ENCODE measurements around the gene NUP62CL. TPM values are rescaled to one million over a fixed set of nuclear protein-coding genes. Genes with fewer than 3 reads are reported as not detected.
"Not testable (repeated sequence)": the region's sequence is repeated elsewhere in the genome, so short reads cannot be mapped to it uniquely, and the experiment has no call there.

The NUP62CL gene, protein sequence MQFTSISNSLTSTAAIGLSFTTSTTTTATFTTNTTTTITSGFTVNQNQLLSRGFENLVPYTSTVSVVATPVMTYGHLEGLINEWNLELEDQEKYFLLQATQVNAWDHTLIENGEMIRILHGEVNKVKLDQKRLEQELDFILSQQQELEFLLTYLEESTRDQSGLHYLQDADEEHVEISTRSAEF
- 10 to 100 TPM in 3 of 4 donors, 1 to 10 TPM in 1; 9.1 to 11.7 (median 10.4) TPM for polyA plus RNA-seq (ENCODE audit: insufficient read length in 4 of 4)

DNA sequence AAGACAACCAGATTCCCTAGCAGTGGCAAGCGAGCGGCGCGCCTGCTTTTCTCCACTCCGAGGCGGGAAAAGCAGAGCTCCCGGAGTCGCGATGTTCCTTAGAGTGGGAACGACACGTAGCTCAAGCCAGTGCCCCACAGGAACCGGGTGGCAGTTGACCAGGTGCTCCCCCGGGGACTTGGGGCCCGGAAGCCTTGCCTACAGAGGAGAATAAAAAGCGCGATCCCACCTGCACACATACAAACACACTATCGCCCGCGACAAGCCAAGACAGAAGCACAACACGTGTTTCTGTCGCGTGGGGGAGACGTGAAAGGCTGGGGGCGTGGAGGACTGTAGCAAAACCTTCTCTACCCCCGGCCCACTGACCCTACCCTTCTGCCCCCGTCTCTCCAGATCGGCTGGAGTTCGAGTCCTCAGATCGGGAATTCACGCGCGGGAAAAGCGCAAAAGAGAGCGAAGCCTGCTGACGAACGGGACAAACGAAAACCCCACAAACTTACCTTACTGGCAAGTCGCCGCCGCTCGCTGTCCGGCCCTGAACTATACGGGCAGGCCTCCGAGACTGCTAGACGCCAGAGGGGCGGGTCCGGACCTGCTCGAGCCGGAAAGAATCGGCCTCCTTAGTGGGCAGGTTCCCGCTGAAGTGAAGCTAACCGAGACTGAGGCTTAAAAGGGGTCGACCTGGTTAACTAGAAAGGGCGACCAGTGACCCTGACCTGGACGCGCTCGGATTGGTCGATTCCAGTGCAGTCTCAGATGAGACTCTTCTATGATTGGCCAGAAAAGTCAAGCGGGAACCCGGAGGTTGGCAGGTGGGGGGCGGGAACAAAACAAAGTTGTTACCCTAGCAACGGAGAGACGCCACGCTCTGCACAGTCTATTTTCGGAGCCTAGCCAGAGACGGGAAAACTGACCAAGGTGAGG lies at the start of gene NUP62CL, which contains the start of gene DNAAF6:
TSS of gene NUP62CL (minus strand) at position 664 of the 927 bp plus-strand sequence. CDS start 31,287 bp downstream, outside the sequence.
TSS of gene DNAAF6 (plus strand) at position 842 of the 927 bp plus-strand sequence. CDS start 6,265 bp downstream, outside the sequence.
- DNase-seq (ENCODE audit: low read depth in 4 of 4, low spot score in 3 of 4), result peak; percentile 44 to 54 (median 47)

GRCh38 chrX:107228486-107228819 lies 22.2 kb upstream of the NUP62CL start:
- DNase-seq (ENCODE audit: low read depth in 4 of 4, low spot score in 3 of 4), result no peak

DNA sequence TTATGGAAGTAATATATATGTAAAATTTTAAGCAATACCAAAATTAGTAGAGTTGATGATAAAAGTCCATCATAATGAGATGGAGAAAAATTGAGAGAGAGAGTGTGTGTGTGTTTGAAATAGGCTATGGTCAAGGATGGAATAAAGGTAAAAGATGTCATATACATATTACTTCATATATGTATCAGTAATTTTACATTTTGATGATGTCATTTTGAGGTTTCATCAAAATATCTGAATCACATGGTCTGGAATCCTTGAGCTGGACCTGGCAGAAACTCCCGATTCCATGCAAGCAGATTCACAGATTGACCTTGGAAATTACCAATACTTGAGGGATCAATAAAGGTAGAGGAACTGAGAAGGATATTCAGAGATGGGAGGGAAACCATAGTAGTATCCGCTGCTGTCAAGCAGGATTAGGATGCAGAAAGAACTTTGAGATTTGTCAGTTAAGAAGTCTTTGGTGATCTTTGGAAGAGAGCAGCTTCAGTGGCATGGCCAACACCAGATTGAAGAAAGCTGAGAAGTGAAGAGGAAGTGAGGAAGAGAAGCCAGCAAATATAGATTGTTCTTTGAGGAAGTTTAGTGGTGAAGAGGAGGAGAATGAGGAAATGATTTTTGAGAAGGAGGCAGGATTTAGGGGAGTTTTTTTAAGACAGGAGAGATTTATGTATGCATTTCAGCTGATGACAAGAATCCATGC lies 21.7 kb upstream of the NUP62CL start:
- DNase-seq (ENCODE audit: low read depth in 4 of 4, low spot score in 3 of 4), result no peak

GRCh38 chrX:107226757-107227156 lies 20.5 kb upstream of the NUP62CL start:
- no peak for DNase-seq (ENCODE audit: low read depth in 4 of 4, low spot score in 3 of 4)

DNA sequence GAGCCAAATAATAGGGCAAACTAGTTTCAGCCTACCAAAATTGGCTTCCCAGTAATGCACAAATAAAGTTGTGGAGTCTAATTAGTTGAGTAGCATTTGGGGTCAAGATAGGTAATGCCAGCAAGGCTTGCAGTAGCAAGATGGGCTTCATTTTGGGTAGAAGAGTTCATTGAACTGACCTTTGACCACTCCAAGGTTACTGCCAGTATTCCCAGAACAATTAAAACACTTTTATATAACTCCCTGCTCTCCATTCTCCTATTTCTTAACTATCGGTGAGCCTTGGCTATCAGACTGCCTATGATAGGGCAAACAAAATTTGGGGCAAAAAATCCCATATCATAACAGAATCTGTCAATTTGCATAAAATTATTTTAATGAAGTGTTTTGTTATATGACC lies 7.2 kb upstream of the NUP62CL start:
- no peak for DNase-seq (ENCODE audit: low read depth in 4 of 4, low spot score in 3 of 4)

DNA sequence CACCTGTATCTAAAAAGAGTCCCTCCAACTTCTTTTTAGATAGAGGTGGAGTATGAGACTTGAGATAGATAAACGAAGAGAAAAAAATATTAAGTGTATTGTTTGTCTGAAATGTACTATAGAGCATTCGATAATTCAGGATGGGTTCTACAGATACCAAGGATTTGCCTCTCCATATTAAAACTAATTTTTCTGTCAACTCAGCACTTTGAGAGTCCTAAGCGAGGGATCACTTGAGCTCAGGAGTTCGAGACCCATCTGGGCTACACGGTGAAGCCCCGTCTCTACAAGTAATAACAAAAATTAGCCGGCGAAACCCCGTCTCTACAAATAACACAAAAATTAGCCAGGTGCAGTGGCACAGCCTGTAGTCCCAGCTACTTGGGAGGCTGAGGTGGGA lies 1.7 kb upstream of the NUP62CL start:
- no peak for DNase-seq (ENCODE audit: low read depth in 4 of 4, low spot score in 3 of 4)

GRCh38 chrX:107207089-107207488 lies 856 bp upstream of the NUP62CL start:
- DNase-seq (ENCODE audit: low read depth in 4 of 4, low spot score in 3 of 4), result no peak

GRCh38 chrX:107206697-107207065 lies 448 bp upstream of the NUP62CL start:
- DNase-seq (ENCODE audit: low read depth in 4 of 4, low spot score in 3 of 4), result no peak

GRCh38 chrX:107204068-107204605 lies 2.1 kb downstream of the NUP62CL start:
- DNase-seq (ENCODE audit: low read depth in 4 of 4, low spot score in 3 of 4), result no peak

GRCh38 chrX:107199491-107199890 lies 6.7 kb downstream of the NUP62CL start:
- DNase-seq (ENCODE audit: low read depth in 4 of 4, low spot score in 3 of 4), result no peak

DNA sequence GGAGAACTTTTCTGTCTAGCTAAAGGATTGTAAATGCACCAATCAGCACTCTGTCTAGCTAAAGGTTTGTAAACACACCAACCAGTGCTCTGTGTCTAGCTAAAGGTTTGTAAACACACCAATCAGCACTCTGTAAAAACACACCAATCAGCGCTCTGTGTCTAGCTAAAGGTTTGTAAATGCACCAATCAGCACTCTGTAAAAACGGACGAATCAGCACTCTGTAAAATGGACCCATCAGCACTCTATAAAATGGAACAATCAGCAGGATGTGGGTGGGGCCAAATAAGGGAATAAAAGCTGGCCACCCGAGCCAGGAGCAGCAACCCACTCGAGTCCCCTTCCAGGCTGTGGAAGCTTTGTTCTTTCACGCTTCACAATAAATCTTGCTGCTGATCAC lies 8.2 kb downstream of the NUP62CL start:
- DNase-seq (ENCODE audit: low read depth in 4 of 4, low spot score in 3 of 4), result not testable (repeated sequence)

DNA sequence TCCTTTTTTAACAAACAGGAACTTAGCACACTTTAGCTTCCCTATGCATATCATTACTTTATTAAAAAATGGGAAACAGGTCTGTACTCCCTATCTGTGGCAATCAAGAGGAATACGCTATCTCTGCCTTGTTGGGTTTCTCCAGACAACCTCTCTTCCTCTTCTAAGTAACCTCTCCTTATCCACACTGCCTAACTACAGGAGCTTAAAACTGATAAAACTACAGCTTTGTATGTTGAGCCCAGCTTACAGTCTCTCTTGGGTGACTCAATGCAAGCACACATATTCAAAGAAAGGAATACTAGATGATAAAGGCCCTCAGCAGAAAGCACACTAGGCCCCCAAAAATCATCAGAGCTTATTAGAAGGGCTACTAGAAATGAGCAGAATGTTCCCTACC lies 8.9 kb downstream of the NUP62CL start:
- DNase-seq (ENCODE audit: low read depth in 4 of 4, low spot score in 3 of 4), result no peak

DNA sequence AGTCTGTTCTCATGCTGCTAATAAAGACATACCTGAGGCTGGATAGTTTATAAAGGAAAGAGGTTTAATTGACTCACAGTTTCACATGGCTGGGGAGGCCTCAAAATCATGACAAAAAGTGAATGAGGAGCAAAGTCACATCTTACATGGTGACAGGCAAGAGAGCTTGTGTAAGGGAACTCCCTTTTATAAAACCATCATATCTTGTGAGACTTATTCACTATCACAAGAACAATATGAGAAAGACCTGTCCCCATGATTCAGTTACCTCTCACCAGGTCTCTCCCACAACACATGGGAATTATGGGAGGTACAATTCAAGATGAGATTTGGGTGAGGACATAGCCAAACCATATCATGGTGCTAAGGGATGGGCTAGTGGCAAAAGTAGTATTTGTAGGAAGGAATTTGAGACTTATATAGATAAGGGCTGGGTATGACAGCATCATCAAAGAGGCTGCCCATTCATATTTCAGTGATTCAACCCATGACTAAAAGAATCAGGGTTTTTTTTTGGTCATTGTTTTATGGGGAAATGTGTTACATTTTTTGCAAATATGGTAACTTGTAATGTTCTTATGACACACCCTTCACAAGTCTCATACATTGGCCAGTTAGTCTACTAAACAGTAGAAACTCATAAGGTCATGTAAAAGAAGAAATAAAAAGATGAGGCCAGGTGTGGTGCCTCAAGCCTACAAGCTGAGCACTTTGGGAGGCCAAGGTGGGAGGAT lies 34.7 kb downstream of the NUP62CL start:
- no peak for DNase-seq (ENCODE audit: low read depth in 4 of 4, low spot score in 3 of 4)

- no peak for DNase-seq (ENCODE audit: low read depth in 4 of 4, low spot score in 3 of 4)
Observed at GRCh38 chrX:107168712-107169111, 37.5 kb downstream of the NUP62CL start.

GRCh38 chrX:107168257-107168656 lies 38.0 kb downstream of the NUP62CL start:
- DNase-seq (ENCODE audit: low read depth in 4 of 4, low spot score in 3 of 4), result no peak

DNA sequence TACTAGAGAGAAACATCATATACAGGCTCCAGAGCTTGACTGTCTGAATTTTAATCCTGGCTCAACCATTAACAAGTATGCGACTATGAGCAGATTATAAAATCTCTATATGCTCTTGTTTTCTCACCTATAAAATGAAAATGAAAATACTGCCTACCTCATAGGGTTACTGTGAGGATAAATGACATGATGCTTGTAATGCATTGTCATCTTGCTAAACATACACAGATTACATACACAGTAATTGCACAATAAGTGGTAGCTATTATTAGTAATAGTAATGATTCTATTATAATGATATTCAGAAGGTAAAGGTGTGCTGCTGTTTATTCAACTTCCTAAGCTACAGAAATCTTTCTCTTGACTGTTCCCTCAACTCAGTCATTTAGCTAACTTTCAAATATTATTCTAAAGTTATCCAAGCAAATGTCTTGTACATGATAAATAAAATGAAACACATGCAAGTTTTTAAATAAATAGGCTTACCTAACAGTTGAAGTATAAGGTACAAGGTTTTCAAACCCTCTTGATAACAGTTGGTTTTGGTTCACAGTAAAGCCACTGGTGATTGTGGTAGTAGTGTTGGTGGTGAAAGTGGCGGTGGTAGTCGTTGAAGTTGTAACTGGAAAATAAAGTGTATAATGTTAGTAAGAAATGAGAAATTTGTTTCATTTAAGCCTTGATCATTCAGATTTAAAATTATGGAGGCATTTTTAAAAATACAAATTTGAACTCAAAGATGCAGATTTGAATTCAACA lies 38.9 kb downstream of the NUP62CL start:
- no peak for DNase-seq (ENCODE audit: low read depth in 4 of 4, low spot score in 3 of 4)

DNA sequence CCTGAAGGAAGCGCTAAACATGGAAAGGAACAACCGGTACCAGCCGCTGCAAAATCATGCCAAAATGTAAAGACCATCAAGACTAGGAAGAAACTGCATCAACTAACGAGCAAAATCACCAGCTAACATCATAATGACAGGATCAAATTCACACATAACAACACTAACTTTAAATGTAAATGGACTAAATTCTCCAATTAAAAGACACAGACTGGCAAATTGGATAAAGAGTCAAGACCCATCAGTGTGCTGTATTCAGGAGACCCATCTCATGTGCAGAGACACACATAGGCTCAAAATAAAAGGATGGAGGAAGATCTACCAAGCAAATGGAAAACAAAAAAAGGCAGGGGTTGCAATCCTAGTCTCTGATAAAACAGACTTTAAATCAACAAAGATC lies 48.6 kb downstream of the NUP62CL start:
- DNase-seq (ENCODE audit: low read depth in 4 of 4, low spot score in 3 of 4), result not testable (repeated sequence)

DNA sequence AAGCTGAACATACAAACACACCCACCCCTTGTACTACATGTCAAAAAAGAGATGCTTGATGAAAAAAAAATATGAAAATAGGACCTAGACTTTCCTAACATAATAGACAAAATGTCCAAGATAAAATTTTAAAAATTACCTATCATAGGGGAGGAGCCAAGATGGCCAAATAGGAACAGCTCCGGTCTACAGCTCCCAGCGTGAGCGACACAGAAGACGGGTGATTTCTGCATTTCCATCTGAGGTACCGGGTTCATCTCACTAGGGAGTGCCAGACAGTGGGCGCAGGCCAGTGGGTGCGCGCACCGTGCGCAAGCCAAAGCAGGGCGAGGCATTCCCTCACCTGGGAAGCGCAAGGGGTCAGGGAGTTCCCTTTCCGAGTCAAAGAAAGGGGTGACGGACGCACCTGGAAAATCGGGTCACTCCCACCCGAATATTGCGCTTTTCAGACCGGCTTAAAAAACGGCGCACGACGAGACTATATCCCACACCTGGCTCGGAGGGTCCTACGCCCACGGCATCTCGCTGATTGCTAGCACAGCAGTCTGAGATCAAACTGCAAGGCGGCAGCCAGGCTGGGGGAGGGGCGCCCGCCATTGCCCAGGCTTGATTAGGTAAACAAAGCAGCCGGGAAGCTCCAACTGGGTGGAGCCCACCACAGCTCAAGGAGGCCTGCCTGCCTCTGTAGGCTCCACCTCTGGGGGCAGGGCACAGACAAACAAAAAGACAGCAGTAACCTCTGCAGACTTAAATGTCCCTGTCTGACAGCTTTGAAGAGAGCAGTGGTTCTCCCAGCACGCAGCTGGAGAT lies 50.4 kb downstream of the NUP62CL start:
- DNase-seq (ENCODE audit: low read depth in 4 of 4, low spot score in 3 of 4), result not testable (repeated sequence)
